GM19468 (cell line): ENCODE results near the gene ULK1.
"Not testable (repeated sequence)": the region's sequence is repeated elsewhere in the genome, so short reads cannot be mapped to it uniquely, and the experiment has no call there.

Experiments used
- ATAC-seq: cut with Tn5 transposase; IDR thresholded peaks from one replicate; pipeline ENCODE4 v1.9.1; 2021; ENCODE audit warnings: mild to moderate bottlenecking, moderate library complexity, moderate number of reproducible peaks; ENCODE audit not compliant: unreplicated experiment; ENCODE audit errors: extremely low read depth

ULK1 gene

DNA sequence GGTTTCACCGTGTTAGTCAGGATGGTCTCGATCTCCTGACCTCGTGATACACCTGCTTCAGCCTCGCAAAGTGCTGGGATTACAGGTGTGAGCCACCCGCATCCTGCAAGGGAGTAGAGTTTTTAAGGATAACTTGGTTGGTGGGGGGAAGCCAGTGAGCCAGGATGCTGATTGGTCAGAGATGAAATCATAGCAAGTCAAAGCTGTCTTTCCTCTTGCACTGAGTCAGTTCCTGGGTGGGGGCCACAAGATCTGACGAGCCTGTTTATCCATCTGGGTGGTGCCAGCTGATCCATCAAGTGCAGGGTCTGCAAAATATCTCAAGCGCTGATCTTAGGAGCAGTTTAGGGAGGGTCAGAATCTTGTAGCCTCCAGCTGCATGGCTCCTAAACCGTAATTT, 9.3 kb upstream of the ULK1 start:
- ATAC-seq: not testable (repeated sequence)

- no peak for ATAC-seq
Measured at GRCh38 chr12:131885543-131886057, 8.8 kb upstream of the ULK1 start.

- not testable (repeated sequence) for ATAC-seq
Measured at GRCh38 chr12:131891722-131892121, 2.7 kb upstream of the ULK1 start.

- ATAC-seq: no peak
Measured at GRCh38 chr12:131892711-131893604, 1.5 kb upstream of the ULK1 start.

DNA sequence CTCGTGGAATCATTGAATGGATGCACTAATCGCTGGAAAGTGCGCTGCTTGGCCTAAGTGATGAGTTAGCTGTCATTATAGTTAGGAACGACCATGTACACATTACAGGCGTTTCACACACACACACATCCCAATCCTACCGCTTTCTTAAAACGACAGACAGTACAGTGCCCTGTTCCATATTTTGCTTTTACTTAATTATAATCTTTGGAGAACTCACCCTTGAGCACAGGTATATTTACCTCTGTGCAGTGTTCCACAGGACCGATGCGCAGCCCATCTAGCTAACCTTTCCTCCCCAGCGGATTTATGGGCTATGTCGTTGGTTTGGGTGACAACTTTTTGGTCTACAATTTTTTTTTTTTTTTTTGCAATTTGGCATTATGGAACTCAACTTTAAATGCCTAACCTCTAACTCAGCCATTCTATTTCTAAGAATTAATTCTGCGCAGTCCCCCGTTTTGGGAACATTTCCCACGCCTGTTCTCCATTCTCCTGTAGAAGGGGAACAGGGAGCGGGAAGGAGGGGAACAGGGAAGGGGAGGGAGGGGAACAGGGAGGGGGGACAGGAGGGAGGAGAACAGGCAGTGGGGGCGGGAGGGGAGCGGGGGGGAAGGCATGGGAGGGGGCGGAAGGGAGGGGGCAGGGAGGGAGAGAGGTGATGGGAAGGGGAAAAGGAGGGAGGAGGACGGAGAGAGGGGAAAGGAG, 663 bp upstream of the ULK1 start:
- no peak for ATAC-seq

DNA sequence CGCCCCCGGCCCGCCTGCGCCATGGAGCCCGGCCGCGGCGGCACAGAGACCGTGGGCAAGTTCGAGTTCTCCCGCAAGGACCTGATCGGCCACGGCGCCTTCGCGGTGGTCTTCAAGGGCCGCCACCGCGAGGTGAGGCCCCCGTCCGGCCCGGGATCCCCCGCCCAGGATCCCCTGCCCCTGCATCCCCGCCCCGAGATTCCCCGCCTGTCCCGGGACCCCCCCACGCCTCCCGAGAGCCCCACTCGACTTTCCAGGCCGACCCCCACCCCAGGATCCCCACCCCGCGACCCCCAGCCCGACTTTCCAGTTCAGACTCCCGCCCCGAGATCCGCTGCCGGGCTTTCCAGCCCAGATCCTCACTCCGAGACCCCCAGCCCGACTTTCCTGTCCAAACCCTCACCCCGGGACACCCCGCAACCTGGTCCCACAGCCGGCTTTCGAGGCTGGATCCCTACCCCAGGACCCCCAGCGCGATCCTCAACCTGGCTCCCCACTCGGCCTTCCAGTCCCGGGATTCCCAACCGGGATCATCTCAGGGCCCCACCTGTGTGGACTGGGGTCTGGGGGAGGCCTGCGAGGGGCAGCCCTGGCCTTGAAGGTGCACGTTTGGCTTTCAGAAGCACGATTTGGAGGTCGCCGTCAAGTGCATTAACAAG, 688 bp downstream of the ULK1 start:
- ATAC-seq: no peak

DNA sequence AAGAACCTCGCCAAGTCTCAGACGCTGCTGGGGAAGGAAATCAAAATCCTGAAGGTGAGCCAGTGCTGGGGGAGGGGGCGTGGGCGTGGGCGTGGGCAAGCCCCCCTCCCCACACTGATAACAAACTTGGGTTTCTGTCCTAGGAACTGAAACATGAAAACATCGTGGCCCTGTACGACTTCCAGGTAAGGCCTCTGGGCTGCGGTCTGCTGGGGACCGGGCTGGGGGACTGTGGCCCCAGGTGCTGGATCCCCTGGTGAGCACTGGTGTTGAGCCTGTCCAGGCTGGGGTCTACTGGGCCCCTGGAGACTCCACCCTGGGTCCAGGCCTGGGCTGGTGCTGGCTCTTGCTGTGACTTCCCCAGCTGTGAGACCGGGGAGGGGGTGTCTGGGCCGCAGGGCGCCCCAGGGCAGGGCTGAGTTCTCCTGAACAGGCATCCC, 1.2 kb downstream of the ULK1 start:
- no peak for ATAC-seq

DNA sequence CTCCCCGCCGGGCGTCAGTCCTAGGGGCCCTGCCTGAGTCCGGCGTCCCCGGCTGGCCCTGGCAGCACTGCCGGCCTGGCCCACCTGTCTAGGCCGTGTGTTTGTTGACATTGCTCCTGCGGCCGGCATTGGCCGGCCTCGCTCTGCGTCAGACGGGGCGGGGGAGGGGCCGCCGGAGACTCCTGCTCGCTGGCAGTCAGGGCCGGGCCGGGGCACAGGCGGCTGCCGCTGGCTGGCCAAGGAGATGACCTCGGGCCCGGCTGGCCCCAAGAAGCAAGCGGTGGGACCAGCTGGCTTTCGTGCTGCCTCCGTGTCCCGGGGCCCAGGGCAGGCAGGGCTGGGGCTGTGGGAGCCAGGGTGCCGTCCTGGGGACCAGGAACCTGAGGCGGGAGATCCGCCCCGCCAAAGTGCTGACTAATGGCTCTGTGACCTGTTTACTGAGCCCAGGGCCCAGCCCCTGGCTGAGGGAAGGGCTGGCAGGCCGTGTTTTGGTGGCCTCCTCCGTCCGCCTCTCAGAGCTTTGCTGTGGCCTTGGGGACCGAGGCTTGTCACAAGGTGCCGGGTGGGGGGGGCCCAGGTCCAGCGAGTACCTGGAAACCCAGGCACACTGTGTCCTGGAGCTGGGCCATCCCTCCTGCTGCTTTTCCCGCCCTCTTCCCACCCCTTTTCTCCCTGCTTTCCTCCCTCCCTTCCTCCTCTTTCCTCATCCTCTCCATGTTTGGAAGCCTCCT, 1.8 kb downstream of the ULK1 start:
- no peak for ATAC-seq

DNA sequence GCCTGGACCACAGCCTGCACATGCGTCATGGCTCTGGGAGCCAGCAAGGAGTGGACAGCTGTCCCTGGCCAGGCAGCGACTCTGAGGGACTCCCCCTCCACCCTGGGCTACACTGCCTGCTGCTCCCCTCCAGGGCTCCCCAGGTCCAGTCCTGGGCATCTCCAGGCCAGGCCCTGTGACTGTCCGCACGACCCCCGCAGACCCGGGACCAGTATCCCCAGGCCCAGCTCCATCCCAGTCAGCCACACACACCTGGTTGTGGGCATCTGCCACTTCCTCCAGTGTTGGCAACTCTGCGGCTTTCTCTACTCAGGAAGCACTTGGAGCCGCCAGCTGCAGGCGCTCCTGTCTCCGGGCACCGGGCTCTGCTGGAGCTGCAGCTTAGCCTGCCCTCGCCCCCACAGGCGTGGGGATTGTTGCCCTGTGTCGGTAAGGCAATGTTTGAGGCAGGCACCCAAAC, 2.4 kb downstream of the ULK1 start:
- no peak for ATAC-seq

GRCh38 chr12:131897276-131897675, 2.9 kb downstream of the ULK1 start:
- ATAC-seq: no peak

- no peak for ATAC-seq
Measured at GRCh38 chr12:131897875-131898274, 3.5 kb downstream of the ULK1 start.

DNA sequence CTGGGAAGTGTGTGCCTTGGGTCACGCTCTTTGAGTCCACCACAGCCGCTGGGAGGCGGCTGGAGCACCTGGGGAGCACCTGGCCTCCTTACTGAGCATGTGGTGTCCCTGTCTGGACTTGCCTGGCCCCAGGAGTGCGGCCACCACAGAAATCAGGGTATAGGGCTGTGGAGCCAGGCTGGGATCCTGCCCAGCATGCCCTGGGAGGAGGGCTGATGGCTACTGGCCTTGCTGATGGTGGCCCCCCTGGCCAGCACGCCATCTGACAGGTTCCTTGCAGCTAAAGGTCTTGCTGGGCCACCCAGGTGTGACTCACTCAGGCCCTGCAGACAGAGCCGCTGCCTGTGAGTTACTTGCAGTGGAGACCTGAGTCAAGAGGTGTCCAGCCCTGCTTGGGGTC, 6.0 kb downstream of the ULK1 start:
- no peak for ATAC-seq

DNA sequence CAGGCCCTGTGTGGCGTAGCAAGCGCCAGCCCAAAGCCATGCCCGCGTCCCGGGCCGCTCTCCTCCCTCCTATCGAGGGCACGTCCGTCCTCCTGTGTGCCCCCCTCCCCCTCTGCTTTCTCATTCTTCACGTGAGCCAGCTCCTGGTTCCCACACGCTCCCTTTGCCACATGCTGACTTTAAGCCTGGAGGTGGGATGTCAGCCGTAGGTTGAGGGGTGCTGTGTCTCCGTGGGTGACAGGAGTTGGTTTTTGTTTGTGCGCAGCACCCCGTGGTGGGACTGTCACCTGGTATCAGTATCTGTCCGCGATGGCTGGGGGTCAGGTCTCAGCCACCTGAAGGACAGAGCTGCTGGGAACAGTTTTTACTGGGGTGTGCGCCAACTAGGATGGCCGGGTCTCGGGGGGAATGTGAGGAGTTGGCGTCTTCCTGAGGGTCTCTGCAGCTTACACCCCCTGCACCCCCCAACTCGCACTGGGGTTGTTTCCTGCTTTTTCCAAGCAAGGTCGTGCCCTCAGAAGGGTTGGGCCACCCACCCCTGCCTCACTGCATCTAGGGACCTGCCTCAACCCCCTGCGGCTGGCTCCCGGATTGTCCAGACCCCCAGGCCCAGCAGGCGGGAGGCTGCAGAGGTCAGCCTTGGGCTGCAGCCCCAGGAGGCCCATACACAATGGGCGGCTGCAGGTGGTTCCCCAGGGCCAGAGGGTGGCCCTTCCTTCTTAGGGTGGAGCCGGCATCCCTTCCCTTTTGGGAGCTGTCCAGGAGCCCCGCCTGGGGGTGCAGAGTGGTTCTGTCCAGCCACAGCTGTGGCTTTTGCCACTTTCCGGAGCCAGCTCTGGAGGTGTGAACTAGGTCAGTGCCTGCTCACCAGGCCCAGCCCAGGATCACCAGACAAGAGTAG, 7.3 kb downstream of the ULK1 start:
- no peak for ATAC-seq

GRCh38 chr12:131902332-131903241, 8.2 kb downstream of the ULK1 start:
- ATAC-seq: no peak

GRCh38 chr12:131903270-131904255, 9.1 kb downstream of the ULK1 start:
- no peak for ATAC-seq

DNA sequence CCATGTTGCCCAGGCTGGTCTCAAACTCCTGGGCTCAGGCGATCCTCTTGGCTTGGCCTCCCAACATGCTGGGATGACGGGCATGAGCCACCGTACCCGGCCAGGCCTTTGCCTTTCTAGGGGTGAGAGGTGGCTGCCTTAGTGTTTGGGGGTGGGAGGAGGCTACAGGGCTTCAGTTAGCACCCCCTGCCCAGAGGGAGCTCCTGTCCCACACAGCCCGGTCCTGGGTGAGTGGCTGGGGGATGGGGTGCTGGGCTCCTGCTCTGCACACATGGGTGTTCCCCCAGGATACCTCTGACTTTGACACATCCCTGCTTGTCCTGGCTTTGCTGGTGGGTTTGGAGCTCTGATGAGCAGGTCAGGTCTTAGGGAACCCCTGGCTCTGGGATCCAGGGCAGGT, 9.9 kb downstream of the ULK1 start:
- no peak for ATAC-seq
